HUES64 (cell line): Measurements from ENCODE around the gene KRT5. TPM values are rescaled to one million over a fixed set of nuclear protein-coding genes. Genes with fewer than 3 reads are reported as not detected.

Experiments
- H3K27ac ChIP-seq: 2 replicates; pipeline ENCODE4 v1.7.0; 2013; ENCODE audit warnings: low read depth, low read length, inconsistent platforms
- H3K27me3 ChIP-seq: 2 replicates; pipeline ENCODE4 v1.6.1; 2013; ENCODE audit warnings: mild to moderate bottlenecking, low read length; ENCODE audit not compliant: insufficient read depth
- H3K36me3 ChIP-seq: 2 replicates; pipeline ENCODE4 v1.6.1; 2013; ENCODE audit warnings: mild to moderate bottlenecking, low read length; ENCODE audit not compliant: insufficient read depth
- H3K4me1 ChIP-seq: 2 replicates; pipeline ENCODE4 v1.6.1; 2013; ENCODE audit warnings: mild to moderate bottlenecking, low read length, moderate library complexity; ENCODE audit not compliant: insufficient read depth
- H3K4me3 ChIP-seq: 2 replicates; pipeline ENCODE4 v1.5.1; 2013; ENCODE audit warnings: mild to moderate bottlenecking, low read length, moderate library complexity
- H3K9ac ChIP-seq: 2 replicates; pipeline ENCODE4 v1.6.1; 2013; ENCODE audit warnings: mild to moderate bottlenecking, low read depth, low read length
- H3K9me3 ChIP-seq: 2 replicates; pipeline ENCODE4 v1.6.1; 2013; ENCODE audit warnings: low read depth, low read length; ENCODE audit not compliant: insufficient read depth
- WGBS: fragments of 150-250, 120-280 bp; methylation state at CpG from one replicate; pipeline ENCODE4 v1.1.7; 2013; ENCODE audit warnings: missing lambda C conversion rate; 5-methylcytosine and 5-hydroxymethylcytosine counted together
- polyA plus RNA-seq, 2 experiments: library from polyadenylated mRNA; stranded (reverse); fragments of 50-300 nt; gene quantifications; one replicate each; pipeline ENCODE4 v1.2.3, GENCODE V29; 2013

KRT5 gene
- not detected for polyA plus RNA-seq (2013, experiment 1 of 2)
- not detected for polyA plus RNA-seq (2013, experiment 2 of 2)

GRCh38 chr12:52519826-52520662, at the start of gene KRT5:
TSS of gene KRT5 (minus strand) at chr12:52520394. CDS start at chr12:52520296, 98 bp downstream.
- Histone ChIP-seq H3K4me3 (no peak within 1 kb of the TSS), H3K36me3 (no peaks in the 10 kb centered on the region), H3K9me3 (no peaks in the 10 kb centered on the region), H3K4me1 (peaks cover 9% of the 10 kb centered on the region; the same call in 1 of the 2 replicates), H3K27ac (no peak within 1 kb of the TSS), H3K27me3 (no peaks in the 10 kb centered on the region), H3K9ac (no peak within 1 kb of the TSS)
- 93% methylated on average over 29 of the region's 29 CpGs for WGBS

GRCh38 chr12:52568111-52568510, 47.9 kb upstream of the KRT5 start:
- no peak overlapping the region for H3K9ac ChIP-seq
- H3K4me3 ChIP-seq: no peak overlapping the region
- H3K36me3 ChIP-seq: no peaks in the 10 kb centered on the region
- no peaks in the 10 kb centered on the region for H3K9me3 ChIP-seq
- no peaks in the 10 kb centered on the region for H3K27me3 ChIP-seq
- H3K4me1 ChIP-seq: no peaks in the 10 kb centered on the region
- no peak overlapping the region for H3K27ac ChIP-seq
- WGBS: 95% methylated on average over 12 of the region's 12 CpGs

- Histone ChIP-seq H3K27ac (no peak overlapping the region), H3K9ac (no peak overlapping the region), H3K36me3 (no peaks in the 10 kb centered on the region), H3K9me3 (no peaks in the 10 kb centered on the region), H3K4me3 (no peak overlapping the region), H3K27me3 (no peaks in the 10 kb centered on the region), H3K4me1 (no peaks in the 10 kb centered on the region)
- WGBS: 80% methylated on average over 8 of the region's 8 CpGs
These were observed 46.7 kb upstream of the KRT5 start for GRCh38 chr12:52566847-52567291.

GRCh38 chr12:52564582-52564981, 44.4 kb upstream of the KRT5 start:
- no peaks in the 10 kb centered on the region for H3K27me3 ChIP-seq
- H3K27ac ChIP-seq: no peak overlapping the region
- WGBS: 82% methylated on average over 1 of the region's 1 CpG
- no peak overlapping the region for H3K4me3 ChIP-seq
- no peak overlapping the region for H3K9ac ChIP-seq
- H3K36me3 ChIP-seq: no peaks in the 10 kb centered on the region
- H3K9me3 ChIP-seq: no peaks in the 10 kb centered on the region
- H3K4me1 ChIP-seq: no peaks in the 10 kb centered on the region

GRCh38 chr12:52561880-52562449, 41.8 kb upstream of the KRT5 start:
- Histone ChIP-seq H3K9me3 (no peaks in the 10 kb centered on the region), H3K9ac (no peak overlapping the region), H3K27me3 (no peaks in the 10 kb centered on the region), H3K27ac (no peak overlapping the region), H3K4me3 (no peak overlapping the region), H3K36me3 (no peaks in the 10 kb centered on the region), H3K4me1 (no peaks in the 10 kb centered on the region)
- WGBS: 77% methylated on average over 3 of the region's 3 CpGs

GRCh38 chr12:52559979-52560378, 39.8 kb upstream of the KRT5 start:
- 91% methylated on average over 4 of the region's 4 CpGs for WGBS
- H3K9ac ChIP-seq: no peak overlapping the region
- H3K36me3 ChIP-seq: no peaks in the 10 kb centered on the region
- H3K9me3 ChIP-seq: no peaks in the 10 kb centered on the region
- no peaks in the 10 kb centered on the region for H3K4me1 ChIP-seq
- no peaks in the 10 kb centered on the region for H3K27me3 ChIP-seq
- H3K27ac ChIP-seq: no peak overlapping the region
- H3K4me3 ChIP-seq: no peak overlapping the region

- H3K27me3 ChIP-seq: no peaks in the 10 kb centered on the region
- no peaks in the 10 kb centered on the region for H3K36me3 ChIP-seq
- H3K9ac ChIP-seq: no peak overlapping the region
- WGBS: 91% methylated on average over 8 of the region's 8 CpGs
- H3K27ac ChIP-seq: no peak overlapping the region
- no peaks in the 10 kb centered on the region for H3K9me3 ChIP-seq
- H3K4me3 ChIP-seq: no peak overlapping the region
- no peaks in the 10 kb centered on the region for H3K4me1 ChIP-seq
These were observed 38.7 kb upstream of the KRT5 start for GRCh38 chr12:52558781-52559445.

GRCh38 chr12:52557476-52557875, 37.3 kb upstream of the KRT5 start:
- no peak overlapping the region for H3K9ac ChIP-seq
- no peaks in the 10 kb centered on the region for H3K36me3 ChIP-seq
- H3K27ac ChIP-seq: no peak overlapping the region
- H3K9me3 ChIP-seq: no peaks in the 10 kb centered on the region
- H3K4me3 ChIP-seq: no peak overlapping the region
- H3K27me3 ChIP-seq: no peaks in the 10 kb centered on the region
- no peaks in the 10 kb centered on the region for H3K4me1 ChIP-seq
- 83% methylated on average over 2 of the region's 2 CpGs for WGBS

- Histone ChIP-seq H3K27ac (no peak overlapping the region), H3K27me3 (no peaks in the 10 kb centered on the region), H3K9ac (no peak overlapping the region), H3K9me3 (no peaks in the 10 kb centered on the region), H3K4me1 (no peaks in the 10 kb centered on the region), H3K36me3 (no peaks in the 10 kb centered on the region), H3K4me3 (no peak overlapping the region)
- 85% methylated on average over 6 of the region's 6 CpGs for WGBS
These were observed 35.4 kb upstream of the KRT5 start for GRCh38 chr12:52555577-52555976.

- 95% methylated on average over 14 of the region's 14 CpGs for WGBS
- H3K4me1 ChIP-seq: no peaks in the 10 kb centered on the region
- H3K9me3 ChIP-seq: no peaks in the 10 kb centered on the region
- no peak within 1 kb of the TSS for H3K9ac ChIP-seq
- H3K4me3 ChIP-seq: no peak within 1 kb of the TSS
- H3K36me3 ChIP-seq: no peaks in the 10 kb centered on the region
- H3K27ac ChIP-seq: no peak within 1 kb of the TSS
- H3K27me3 ChIP-seq: no peaks in the 10 kb centered on the region
These were observed 32.5 kb upstream of the KRT5 start, which contains the start of gene KRT71 for GRCh38 chr12:52552681-52553195. TSS of gene KRT71 (minus strand) at chr12:52553145. CDS start at chr12:52553077, 68 bp downstream.

GRCh38 chr12:52552055-52552454, 31.9 kb upstream of the KRT5 start:
- Histone ChIP-seq H3K27me3 (no peaks in the 10 kb centered on the region), H3K27ac (no peak overlapping the region), H3K4me1 (no peaks in the 10 kb centered on the region), H3K9me3 (no peaks in the 10 kb centered on the region), H3K9ac (no peak overlapping the region), H3K4me3 (no peak overlapping the region), H3K36me3 (no peaks in the 10 kb centered on the region)
- WGBS: 88% methylated on average over 5 of the region's 5 CpGs
